Medulla oblongata (tissue), 1 donor: Measurements from ENCODE around the gene MYO1B.

Source experiments
- DNase-seq: peaks from one replicate; pipeline ENCODE4 v3.0.0-alpha.2; 2015; ENCODE audit errors: extremely low spot score

MYO1B gene

DNA sequence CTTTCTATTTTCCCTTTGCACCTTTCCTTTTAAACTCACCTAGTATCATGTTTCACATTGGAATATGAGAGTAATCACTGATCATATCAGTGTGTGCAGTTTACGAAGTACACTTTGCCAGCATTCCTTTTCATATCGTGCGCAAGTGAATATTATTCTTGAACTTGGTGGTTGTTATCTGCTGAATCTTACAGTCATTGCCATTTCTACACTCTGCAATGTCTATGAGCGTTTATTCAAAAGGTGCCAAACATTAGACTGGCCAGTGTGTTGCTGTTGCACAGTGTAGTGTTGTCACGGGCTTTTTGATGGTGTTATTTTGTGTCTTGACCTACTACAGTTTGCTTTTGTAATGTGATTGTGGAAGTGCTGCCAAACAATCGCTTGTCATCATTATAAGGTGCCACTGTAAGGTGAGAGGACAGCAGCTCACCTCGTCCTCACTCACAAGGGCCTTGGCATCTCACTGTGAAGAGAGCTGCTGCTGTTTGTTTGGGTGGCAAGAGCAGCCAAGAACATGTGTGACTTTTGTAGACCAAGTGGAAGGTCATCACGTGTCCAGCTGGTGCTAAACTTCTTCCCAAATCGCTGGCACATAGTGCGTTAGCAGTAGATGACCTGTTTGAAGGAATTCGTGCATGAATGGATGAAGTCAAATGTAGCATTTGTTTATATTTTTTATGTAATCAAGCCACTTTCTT, 113.3 kb downstream of the MYO1B start:
- DNase-seq = no peak

GRCh38 chr2:191359133-191359532, 113.9 kb downstream of the MYO1B start:
- no peak for DNase-seq

DNA sequence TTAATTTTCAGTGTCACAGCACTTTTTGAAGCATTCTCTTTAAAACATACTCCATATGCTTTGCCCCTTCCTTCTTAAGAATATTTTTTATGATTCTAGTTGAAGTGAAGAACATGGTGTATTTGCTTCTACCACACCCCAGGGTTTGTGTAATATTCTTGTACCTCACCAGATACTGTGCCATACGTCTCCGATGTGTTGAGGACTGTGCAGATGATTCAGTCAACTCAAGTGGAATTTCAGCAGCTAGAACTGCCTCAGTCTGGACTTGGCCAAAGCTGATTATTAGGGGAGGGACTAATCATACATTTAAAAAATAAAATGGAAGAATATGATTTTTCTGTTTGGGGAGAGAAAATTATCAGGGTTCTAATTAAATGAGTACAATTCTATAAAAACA, 115.7 kb downstream of the MYO1B start:
- DNase-seq = no peak

- no peak for DNase-seq
Measured at GRCh38 chr2:191362841-191363240, 117.6 kb downstream of the MYO1B start.

- no peak for DNase-seq
Measured at GRCh38 chr2:191363267-191363666, 118.1 kb downstream of the MYO1B start.

DNA sequence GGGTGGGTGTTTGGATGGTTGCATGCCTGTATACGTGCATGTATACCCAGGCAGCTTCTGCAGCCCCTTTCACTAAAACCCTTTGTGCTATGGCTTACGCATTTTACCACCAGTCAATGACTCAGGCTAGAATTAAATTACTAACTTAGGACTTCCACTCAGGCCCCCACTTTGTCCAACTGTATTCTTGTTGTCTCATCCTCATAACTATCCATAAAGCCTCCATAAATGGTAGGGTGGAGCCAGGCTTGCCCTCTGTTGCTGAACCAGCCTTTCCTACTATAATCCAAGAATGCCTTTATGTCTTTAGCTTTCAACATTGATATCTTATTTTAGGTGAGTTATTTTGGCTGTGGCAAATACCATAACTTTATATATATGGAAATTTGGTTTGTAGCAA, 119.9 kb downstream of the MYO1B start:
- DNase-seq = no peak

DNA sequence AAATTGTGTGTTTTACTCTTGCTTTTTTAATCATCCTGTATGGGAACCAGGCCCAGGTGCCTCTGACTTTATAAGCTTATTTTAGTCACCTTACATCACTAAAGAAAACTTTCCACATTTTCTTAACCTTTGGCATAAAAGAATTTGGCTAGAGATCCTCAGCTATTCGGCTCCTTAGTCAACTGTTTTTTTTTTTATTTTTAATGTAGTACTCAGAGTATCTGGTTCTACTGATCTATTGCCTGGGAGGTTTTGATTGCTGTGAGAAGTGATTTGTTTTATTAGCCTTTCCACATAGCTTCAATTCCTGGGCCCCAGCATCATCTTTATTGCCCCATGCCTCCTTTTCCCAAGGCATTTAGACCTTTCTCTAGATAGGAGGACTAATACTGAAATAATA, 121.0 kb downstream of the MYO1B start:
- no peak for DNase-seq

DNA sequence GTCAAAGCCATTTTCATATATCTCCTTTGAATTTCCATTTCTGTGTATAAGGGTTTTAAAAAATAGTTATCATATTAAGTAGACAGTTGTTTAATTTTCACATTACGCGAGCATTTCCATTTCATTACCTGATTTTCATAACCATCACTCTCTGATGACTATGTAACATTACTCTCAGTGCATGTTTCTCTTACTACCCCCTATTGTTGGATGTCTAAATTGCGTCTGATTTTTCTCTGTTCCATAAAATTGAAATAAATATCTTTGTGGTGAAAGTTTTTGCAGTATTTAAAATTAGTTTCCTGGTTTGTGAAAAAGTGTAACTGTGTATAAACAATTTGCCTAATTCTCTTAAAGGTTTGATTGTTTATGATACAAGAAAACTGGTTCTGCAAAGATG, 123.8 kb downstream of the MYO1B start:
- DNase-seq = no peak

- no peak for DNase-seq
Measured at GRCh38 chr2:191374366-191374765, 129.2 kb downstream of the MYO1B start.

DNA sequence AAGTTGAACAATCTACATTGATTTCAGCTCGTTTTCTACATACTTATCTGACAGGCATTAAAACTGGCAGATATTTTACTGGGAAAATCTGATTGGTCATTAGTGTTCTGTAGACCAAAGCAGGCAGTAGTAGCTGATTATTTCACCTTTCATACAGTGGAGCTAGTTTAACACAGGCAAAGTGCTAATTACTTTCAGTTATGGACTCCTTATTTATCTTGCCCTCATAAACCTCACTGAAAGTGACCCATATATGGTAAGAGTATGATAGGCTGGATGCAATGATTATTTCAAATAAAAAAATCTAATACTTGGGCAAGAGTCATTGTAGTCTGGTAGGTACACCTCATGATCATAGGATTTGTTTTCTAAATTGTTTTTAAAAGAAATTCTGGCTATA, 129.7 kb downstream of the MYO1B start:
- no peak for DNase-seq

DNA sequence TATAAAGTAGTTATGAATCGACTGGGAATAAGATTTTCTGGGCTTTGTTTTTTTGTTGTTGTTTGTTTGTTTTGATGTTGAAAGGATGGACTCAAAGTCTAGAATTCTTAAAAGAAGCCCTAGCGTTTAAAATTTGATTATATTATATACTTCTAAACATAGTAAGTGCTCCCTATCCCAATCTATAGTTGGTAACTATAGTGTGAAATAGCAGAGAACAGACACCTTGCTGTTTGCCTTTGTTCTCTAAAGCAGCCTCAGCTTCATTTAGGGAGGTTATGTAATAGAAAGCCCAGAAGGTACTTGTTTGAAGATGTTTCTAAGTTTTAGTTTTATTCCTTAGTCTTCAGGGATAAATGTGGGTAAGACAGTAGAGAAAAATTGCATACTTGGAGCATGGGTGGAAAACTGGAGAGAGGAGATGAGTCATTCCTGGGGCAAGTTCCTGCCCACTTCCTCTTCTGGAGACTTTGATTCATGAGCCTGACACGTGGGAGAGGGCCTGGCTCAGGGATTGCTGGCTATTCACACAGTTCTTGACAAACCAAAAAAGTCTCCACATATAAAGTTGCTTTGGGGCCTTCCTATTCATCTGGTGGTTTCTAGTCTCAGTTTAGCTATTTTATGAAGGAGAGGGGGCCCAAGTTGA, 131.9 kb downstream of the MYO1B start:
- DNase-seq = peak; percentile 87

- DNase-seq = no peak
Measured at GRCh38 chr2:191379375-191379774, 134.2 kb downstream of the MYO1B start.

GRCh38 chr2:191382801-191383200, 137.6 kb downstream of the MYO1B start:
- no peak for DNase-seq

DNA sequence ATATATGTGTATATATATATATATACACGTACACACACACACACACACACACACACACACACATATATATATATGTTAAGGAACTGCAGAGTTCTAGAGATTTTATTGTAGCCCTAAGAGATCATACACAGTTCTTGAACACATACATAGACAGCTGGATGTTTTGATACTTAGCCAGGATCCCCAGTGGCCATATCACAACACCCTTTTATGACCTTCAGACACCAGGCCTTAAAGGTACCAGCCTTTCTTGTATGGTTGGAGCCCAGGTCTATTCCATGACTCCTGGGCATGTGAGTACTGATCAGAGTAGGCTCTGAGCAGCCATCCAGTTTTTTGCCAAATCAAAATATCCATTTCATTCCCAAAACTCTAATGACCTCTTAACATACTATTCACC, 138.3 kb downstream of the MYO1B start:
- no peak for DNase-seq

DNA sequence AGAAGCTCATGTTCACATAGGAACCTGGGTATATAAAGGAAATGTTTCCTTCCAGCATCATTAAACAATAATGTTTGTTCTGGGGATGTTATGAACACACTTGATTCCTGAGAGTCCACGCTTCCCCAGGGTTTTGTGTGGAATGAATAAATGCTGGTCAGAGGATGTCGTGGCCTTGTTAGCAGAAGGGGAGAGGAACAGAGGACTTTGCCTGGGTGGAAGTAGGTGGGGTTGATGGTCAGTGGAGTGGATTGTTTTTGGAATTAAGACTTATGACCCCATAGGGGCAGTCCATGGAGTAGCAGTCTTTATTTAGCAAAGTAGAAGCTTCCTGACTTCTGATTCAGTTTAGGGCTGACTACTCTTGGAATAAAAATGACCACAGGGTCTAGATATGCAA, 139.6 kb downstream of the MYO1B start:
- DNase-seq = no peak

GRCh38 chr2:191385416-191386160, 140.4 kb downstream of the MYO1B start:
- no peak for DNase-seq

DNA sequence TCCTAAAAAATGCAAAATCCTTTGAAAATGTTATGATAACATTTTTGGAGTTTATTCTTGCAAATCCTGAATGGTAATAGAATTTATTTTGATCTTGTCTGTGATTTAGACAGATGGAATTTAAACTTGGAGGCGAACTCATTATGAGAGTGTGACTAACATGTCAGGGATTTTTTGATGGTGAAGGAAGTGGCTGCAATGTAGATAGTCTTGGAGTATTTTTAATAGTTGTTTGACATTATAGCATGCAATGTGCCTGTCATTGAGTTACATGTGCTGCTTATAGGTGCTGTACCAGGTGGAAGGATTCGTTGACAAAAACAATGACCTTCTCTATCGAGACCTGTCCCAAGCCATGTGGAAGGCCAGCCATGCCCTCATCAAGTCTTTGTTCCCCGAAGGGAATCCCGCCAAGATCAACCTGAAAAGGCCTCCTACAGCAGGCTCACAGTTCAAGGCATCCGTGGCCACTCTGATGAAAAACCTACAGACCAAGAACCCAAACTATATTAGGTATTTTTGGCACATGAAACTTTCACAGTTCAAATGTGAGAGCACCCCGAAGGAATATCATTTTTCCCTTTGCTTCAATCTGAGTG, 141.8 kb downstream of the MYO1B start:
- DNase-seq = no peak

GRCh38 chr2:191389288-191389687, 144.1 kb downstream of the MYO1B start:
- no peak for DNase-seq

DNA sequence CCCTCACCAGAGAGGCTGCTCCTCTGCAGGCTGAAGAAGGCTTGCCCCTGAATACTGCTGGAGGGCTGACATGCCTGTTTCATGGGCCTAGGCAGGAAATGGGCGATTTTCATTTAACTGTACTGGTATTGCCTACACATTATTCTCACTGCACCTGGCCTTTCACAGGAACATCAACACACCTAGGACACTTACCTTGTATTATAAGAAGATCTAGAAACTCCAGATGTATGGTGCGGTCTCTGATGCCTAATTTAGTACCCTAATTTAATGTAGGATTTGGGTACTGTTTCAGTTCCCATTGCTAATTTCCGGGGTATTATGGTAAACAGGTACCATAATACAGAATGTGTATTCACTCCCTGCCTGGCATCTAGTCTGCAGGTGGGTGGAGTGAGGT, 146.0 kb downstream of the MYO1B start:
- DNase-seq = no peak

DNA sequence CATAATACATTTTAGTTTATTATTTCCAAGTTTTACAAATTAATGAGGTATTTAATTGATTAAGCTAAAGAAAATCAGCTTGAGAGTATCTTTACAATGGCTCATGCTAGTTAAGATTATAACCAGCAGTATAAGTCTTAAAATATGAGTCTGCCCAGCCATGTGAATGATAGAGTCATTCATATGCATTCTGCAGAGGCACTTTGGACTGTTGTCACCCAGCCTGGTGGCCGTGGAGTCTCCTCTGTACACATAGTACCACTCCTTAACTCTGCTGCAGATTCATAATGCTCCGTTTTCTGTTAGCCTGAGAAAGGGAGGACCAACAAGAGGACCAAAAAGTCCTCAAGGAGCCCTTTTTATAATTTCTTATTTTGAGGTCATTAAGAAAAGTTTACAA, 148.8 kb downstream of the MYO1B start:
- DNase-seq = no peak

DNA sequence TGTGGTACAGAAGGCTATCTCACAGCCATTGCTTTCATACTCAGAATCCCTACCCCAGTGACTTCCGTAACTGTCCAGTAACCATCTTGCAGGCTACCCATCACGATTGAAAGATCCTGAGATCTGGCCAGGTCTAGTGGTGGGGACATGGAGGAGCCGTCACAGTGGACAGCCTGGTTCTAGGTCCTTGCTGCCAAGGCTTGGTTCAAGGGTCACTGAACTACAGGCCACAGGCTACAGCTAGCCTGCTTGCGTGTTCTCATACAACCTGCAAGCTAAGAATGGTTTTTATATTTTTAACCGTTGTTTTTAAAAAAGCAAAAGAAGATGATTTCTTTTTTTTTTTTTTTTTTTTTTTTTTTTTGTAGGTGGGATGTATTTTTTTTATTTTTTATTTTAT, 151.6 kb downstream of the MYO1B start:
- DNase-seq = no peak

DNA sequence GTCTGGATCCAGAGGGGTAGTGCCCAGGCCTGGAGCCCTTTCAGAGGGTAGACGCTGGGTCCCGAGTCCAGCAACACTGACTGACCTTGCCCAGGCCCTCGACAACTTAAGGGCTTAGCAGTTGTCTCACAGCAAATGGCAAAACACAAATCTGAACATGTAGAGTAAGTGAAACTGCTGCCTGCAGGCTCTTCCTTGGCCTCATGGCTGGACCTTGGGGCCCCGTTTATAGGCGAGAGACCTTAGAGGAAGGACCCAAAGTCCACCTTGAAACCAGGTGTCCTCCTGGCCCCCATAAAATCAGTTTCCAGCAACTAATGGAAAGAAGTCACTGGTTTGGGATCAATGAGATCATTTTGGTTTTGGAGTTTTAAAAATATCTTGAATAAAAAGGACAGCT, 154.4 kb downstream of the MYO1B start:
- DNase-seq = no peak

DNA sequence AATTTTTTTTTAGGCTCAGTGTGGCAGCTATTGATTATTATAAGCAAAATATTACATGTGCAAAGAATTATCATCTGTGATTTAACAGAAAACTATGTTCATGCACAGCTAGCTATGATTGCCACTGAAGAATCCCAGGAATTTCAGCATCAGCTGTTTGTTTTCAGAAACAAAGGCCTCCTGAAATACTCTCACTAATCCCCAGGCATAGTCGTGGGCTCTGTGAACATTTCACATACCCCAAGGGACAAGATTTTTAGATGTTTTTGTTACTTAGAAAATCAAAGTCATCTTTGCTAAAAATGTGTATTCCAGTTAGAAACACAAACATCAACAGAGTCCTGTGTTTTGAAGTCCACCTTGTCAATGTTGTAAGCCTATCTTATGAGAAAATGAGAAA, 156.1 kb downstream of the MYO1B start:
- DNase-seq = no peak
